Measurements from ENCODE around the gene GASK1A.

Gene GASK1A

GRCh38 chr3:43094851-43095250, 115.7 kb downstream of the GASK1A start:
- ATAC-seq (ENCODE audit: insufficient read depth, low read depth) (no peak), DNase-seq (no peak)
- no peak for TF ChIP-seq CTCF (IDR thresholded peaks at IDR 0.05; ENCODE audit: borderline replicate concordance, extremely low read depth, low read length, poor library complexity, severe bottlenecking)
- no peak for TF ChIP-seq EZH2 (IDR thresholded peaks at IDR 0.05; ENCODE audit: borderline replicate concordance, low read depth, low read length, severe bottlenecking)
- no peak overlapping the region for H3K9ac ChIP-seq (ENCODE audit: low read depth, low read length)
- no peaks in the 10 kb centered on the region for H3K9me3 ChIP-seq (ENCODE audit: insufficient read depth, low read length, severe bottlenecking)
- no peaks in the 10 kb centered on the region for H3K4me1 ChIP-seq (ENCODE audit: insufficient read depth, low read length)
- no peak overlapping the region for H3K4me3 ChIP-seq (ENCODE audit: low read depth in 1 of 2, low read length in 2 of 2)
- no peak overlapping the region for H3K27ac ChIP-seq (ENCODE audit: low read length)
- peaks cover 34% of the 10 kb centered on the region for H3K79me2 ChIP-seq (ENCODE audit: insufficient read depth, low read length)
- H3K4me2 ChIP-seq (ENCODE audit: insufficient read depth, low read length): no peak overlapping the region
- no peak overlapping the region for H2AFZ ChIP-seq (ENCODE audit: low read depth, low read length)
- peaks cover 48% of the 10 kb centered on the region for H4K20me1 ChIP-seq (ENCODE audit: insufficient read depth, low read length)
- H3K27me3 ChIP-seq (ENCODE audit: insufficient read depth, low read length, poor library complexity): no peaks in the 10 kb centered on the region
- H3K36me3 ChIP-seq (ENCODE audit: insufficient read depth, low read length): no peaks in the 10 kb centered on the region

- Histone ChIP-seq H3K36me3 (ENCODE audit: insufficient read depth, low read length) (no peaks in the 10 kb centered on the region), H2AFZ (ENCODE audit: low read depth, low read length) (no peak overlapping the region), H3K4me2 (ENCODE audit: insufficient read depth, low read length) (no peak overlapping the region), H3K9me3 (ENCODE audit: insufficient read depth, low read length, severe bottlenecking) (no peaks in the 10 kb centered on the region), H3K9ac (ENCODE audit: low read depth, low read length) (no peak overlapping the region), H3K27me3 (ENCODE audit: insufficient read depth, low read length, poor library complexity) (no peaks in the 10 kb centered on the region), H3K4me3 (ENCODE audit: low read depth in 1 of 2, low read length in 2 of 2) (no peak overlapping the region), H3K79me2 (ENCODE audit: insufficient read depth, low read length) (peaks cover 34% of the 10 kb centered on the region), H4K20me1 (ENCODE audit: insufficient read depth, low read length) (peaks cover 48% of the 10 kb centered on the region), H3K4me1 (ENCODE audit: insufficient read depth, low read length) (no peaks in the 10 kb centered on the region), H3K27ac (ENCODE audit: low read length) (no peak overlapping the region)
- no peak for TF ChIP-seq CTCF (IDR thresholded peaks at IDR 0.05; ENCODE audit: borderline replicate concordance, extremely low read depth, low read length, poor library complexity, severe bottlenecking)
- no peak for TF ChIP-seq EZH2 (IDR thresholded peaks at IDR 0.05; ENCODE audit: borderline replicate concordance, low read depth, low read length, severe bottlenecking)
- ATAC-seq (ENCODE audit: insufficient read depth, low read depth) (no peak), DNase-seq (no peak)
These were observed 116.3 kb downstream of the GASK1A start for GRCh38 chr3:43095370-43095769.

- H3K4me1 ChIP-seq (ENCODE audit: insufficient read depth, low read length): no peaks in the 10 kb centered on the region
- no peak overlapping the region for H3K27ac ChIP-seq (ENCODE audit: low read length)
- TF ChIP-seq EZH2 (IDR thresholded peaks at IDR 0.05; ENCODE audit: borderline replicate concordance, low read depth, low read length, severe bottlenecking) (no peak), CTCF (IDR thresholded peaks at IDR 0.05; ENCODE audit: borderline replicate concordance, extremely low read depth, low read length, poor library complexity, severe bottlenecking) (no peak)
- no peaks in the 10 kb centered on the region for H3K27me3 ChIP-seq (ENCODE audit: insufficient read depth, low read length, poor library complexity)
- no peak overlapping the region for H3K9ac ChIP-seq (ENCODE audit: low read depth, low read length)
- peaks cover 56% of the 10 kb centered on the region for H4K20me1 ChIP-seq (ENCODE audit: insufficient read depth, low read length)
- peaks cover 42% of the 10 kb centered on the region for H3K79me2 ChIP-seq (ENCODE audit: insufficient read depth, low read length)
- no peaks in the 10 kb centered on the region for H3K9me3 ChIP-seq (ENCODE audit: insufficient read depth, low read length, severe bottlenecking)
- ATAC-seq (ENCODE audit: insufficient read depth, low read depth): no peak
- no peak overlapping the region for H3K4me3 ChIP-seq (ENCODE audit: low read depth in 1 of 2, low read length in 2 of 2)
- no peak for DNase-seq
- no peaks in the 10 kb centered on the region for H3K36me3 ChIP-seq (ENCODE audit: insufficient read depth, low read length)
- no peak overlapping the region for H3K4me2 ChIP-seq (ENCODE audit: insufficient read depth, low read length)
- no peak overlapping the region for H2AFZ ChIP-seq (ENCODE audit: low read depth, low read length)
These were observed 117.7 kb downstream of the GASK1A start for GRCh38 chr3:43096761-43097160.
